Left ventricle myocardium superior (tissue), 1 donor: ENCODE results near the gene DST. TPM values are rescaled to one million over a fixed set of nuclear protein-coding genes. Genes with fewer than 3 reads are reported as not detected.

Experiments
- ATAC-seq: fragments of 200-7000 bp; cut with Tn5 transposase; one replicate; pipeline ENCODE4 v1.9.1; 2020; ENCODE audit warnings: mild to moderate bottlenecking, moderate library complexity
- DNase-seq: peaks from one replicate; pipeline ENCODE4 v3.0.0-alpha.2; 2020
- intact Hi-C: fragments of 100-400 bp; cut with micrococcal nuclease; formaldehyde crosslinking; loops from one replicate; pipeline ENCODE4 v1.11.0; 2022
- total RNA-seq: library from RNA; stranded (reverse); fragmentation: NEBNext Ultra II Directional; extraction: Animal tissue kit (Norgen Biotek cat#: 25700); gene quantifications from one replicate; pipeline ENCODE4 v1.2.1, GENCODE V29; 2021
- donor health status: DM: no; HTN: yes; CAD: no; lungs with severe emphysema.

The DST gene
- total RNA-seq, 1 donor from 2014 or later, result 225 TPM

- DNase-seq (no peak), ATAC-seq (no peak)
- intact Hi-C loops, result loop anchor here (5.0 kb wide), 1 partner anchor 212 kb away; no protein-coding TSS in a partner anchor
Observed at GRCh38 chr6:56640374-56640773, 2.3 kb downstream of the DST start.

- ATAC-seq (no peak), DNase-seq (no peak)
- intact Hi-C loops, result loop anchor here (5.0 kb wide), 1 partner anchor 59 kb away; no protein-coding TSS in a partner anchor
Observed at GRCh38 chr6:56638760-56639159, 3.9 kb downstream of the DST start.

- intact Hi-C loops, result loop anchor here (5.0 kb wide), 1 partner anchor 60 kb away; no protein-coding TSS in a partner anchor
- peak; percentile 67 for ATAC-seq
Observed at GRCh38 chr6:56637640-56638039, 5.0 kb downstream of the DST start.

GRCh38 chr6:56628105-56628504 lies 14.6 kb downstream of the DST start:
- DNase-seq (no peak), ATAC-seq (no peak)
- intact Hi-C loops, result no loop called here

More at GRCh38 chr6:56637640-56638039, 5.0 kb downstream of the DST start:
- no peak for DNase-seq

- intact Hi-C loops, result no loop called here
- DNase-seq, result no peak
- no peak for ATAC-seq
Observed at GRCh38 chr6:56625356-56625755, 17.3 kb downstream of the DST start.

- intact Hi-C loops, result no loop called here
- DNase-seq (no peak), ATAC-seq (no peak)
Observed at GRCh38 chr6:56624728-56625069, 18.0 kb downstream of the DST start.

GRCh38 chr6:56624046-56624727 lies 18.5 kb downstream of the DST start:
- intact Hi-C loops, result no loop called here
- no peak for ATAC-seq
- DNase-seq, result no peak

GRCh38 chr6:56620229-56620868 lies 22.3 kb downstream of the DST start:
- DNase-seq, result no peak
- peak; percentile 86 for ATAC-seq
- intact Hi-C loops, result no loop called here

GRCh38 chr6:56618050-56618449 lies 24.6 kb downstream of the DST start:
- intact Hi-C loops, result no loop called here
- ATAC-seq, result no peak
- no peak for DNase-seq

- DNase-seq (no peak), ATAC-seq (no peak)
- intact Hi-C loops, result no loop called here
Observed at GRCh38 chr6:56616967-56617366, 25.7 kb downstream of the DST start.

GRCh38 chr6:56613247-56613851 lies 29.3 kb downstream of the DST start:
- intact Hi-C loops, result no loop called here
- DNase-seq (no peak), ATAC-seq (peak; percentile 53)

GRCh38 chr6:56608332-56608731 lies 34.4 kb downstream of the DST start:
- DNase-seq, result no peak
- ATAC-seq, result no peak
- intact Hi-C loops, result no loop called here

GRCh38 chr6:56607111-56607752 lies 35.5 kb downstream of the DST start:
- intact Hi-C loops, result no loop called here
- DNase-seq (no peak), ATAC-seq (no peak)

GRCh38 chr6:56605435-56605834 lies 37.3 kb downstream of the DST start:
- DNase-seq, result no peak
- intact Hi-C loops, result no loop called here
- no peak for ATAC-seq

GRCh38 chr6:56604186-56604585 lies 38.5 kb downstream of the DST start:
- intact Hi-C loops, result no loop called here
- DNase-seq (no peak), ATAC-seq (no peak)

GRCh38 chr6:56601390-56601789 lies 41.3 kb downstream of the DST start:
- DNase-seq, result no peak
- ATAC-seq, result no peak
- intact Hi-C loops, result no loop called here

- no peak for DNase-seq
- ATAC-seq, result peak; percentile 71
- intact Hi-C loops, result loop anchor here (5.0 kb wide), 1 partner anchor 238 kb away; no protein-coding TSS in a partner anchor
Observed at GRCh38 chr6:56595490-56596122, 47.1 kb downstream of the DST start.

- intact Hi-C loops, result loop anchor here (5.0 kb wide), 1 partner anchor 237 kb away; no protein-coding TSS in a partner anchor
- no peak for DNase-seq
- no peak for ATAC-seq
Observed at GRCh38 chr6:56594699-56595098, 48.0 kb downstream of the DST start.

GRCh38 chr6:56593801-56594318 lies 48.8 kb downstream of the DST start:
- DNase-seq, result no peak
- peak; percentile 44 for ATAC-seq
- intact Hi-C loops, result no loop called here
